ENCODE measurements around the gene EOLA1.
"Not testable (repeated sequence)": the region's sequence is repeated elsewhere in the genome, so short reads cannot be mapped to it uniquely, and the experiment has no call there.

The EOLA1 gene

GRCh38 chrX:149515954-149516602 lies 24.7 kb upstream of the EOLA1 start:
- DNase-seq = no peak

DNA sequence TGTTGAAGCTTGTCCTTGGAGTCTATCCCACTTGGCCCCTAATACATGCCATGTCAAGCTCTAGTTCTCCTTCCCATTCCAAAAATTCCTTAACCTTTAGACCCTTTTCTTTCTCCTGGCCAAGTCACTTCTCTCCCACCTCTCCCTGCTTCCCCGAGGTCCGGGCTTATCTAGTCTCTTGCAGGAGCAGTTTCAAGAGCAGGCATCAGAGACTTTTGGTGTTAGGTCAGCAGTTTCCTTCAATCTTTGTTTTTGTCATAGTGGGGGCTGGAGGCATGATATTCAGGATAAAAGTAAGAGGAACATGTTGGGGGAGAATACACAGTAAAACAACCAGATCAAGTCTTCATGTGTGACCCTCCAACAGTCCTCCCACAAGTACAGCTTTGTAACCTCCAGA lies 24.2 kb upstream of the EOLA1 start:
- DNase-seq = no peak

DNA sequence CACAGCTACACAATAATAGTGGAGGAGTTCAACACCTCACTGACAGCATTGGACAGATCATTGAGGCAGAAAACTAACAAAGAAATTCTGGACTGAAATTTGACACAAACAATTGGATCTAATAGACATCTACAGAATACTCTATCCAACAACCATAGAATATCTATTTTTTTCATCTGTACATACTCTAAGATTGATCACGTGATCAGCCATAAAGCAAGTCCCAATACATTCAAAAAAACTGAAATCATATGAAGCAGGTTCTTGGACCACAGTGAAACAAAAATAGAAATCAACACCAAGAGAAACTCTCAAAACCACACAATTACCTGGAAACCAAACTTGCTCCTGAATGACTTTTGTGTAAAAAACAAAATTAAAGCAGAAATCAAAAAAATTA lies 23.5 kb upstream of the EOLA1 start:
- DNase-seq = no peak

- no peak for DNase-seq
Observed at GRCh38 chrX:149518236-149518635, 22.6 kb upstream of the EOLA1 start.

GRCh38 chrX:149520636-149521277 lies 20.1 kb upstream of the EOLA1 start:
- DNase-seq = not testable (repeated sequence)

DNA sequence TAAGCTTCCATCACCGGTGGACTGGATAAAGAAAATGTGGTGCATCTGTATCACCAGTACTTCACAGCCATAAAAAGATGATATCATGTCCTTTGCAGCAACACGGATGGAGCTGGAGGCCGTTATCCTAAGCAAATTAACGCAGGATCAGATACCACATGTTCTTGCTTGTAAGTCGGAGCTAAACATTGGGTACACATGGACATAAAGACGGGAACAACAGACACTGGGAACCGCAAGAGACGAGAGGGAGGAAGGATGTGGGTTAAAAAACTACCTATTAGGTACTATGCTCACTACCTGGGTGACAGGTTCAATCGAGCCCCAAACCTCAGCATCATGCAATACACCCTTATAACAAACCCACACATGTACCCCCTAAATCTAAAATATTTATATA lies 19.4 kb upstream of the EOLA1 start:
- DNase-seq = no peak

- no peak for DNase-seq
Observed at GRCh38 chrX:149522916-149523315, 17.9 kb upstream of the EOLA1 start.

GRCh38 chrX:149525389-149525788 lies 15.4 kb upstream of the EOLA1 start:
- peak; percentile 21 for DNase-seq

- DNase-seq = not testable (repeated sequence)
Observed at GRCh38 chrX:149525903-149526302, 14.9 kb upstream of the EOLA1 start.

GRCh38 chrX:149526318-149527033 lies 14.3 kb upstream of the EOLA1 start:
- not testable (repeated sequence) for DNase-seq

GRCh38 chrX:149527705-149528104 lies 13.1 kb upstream of the EOLA1 start:
- DNase-seq = no peak

DNA sequence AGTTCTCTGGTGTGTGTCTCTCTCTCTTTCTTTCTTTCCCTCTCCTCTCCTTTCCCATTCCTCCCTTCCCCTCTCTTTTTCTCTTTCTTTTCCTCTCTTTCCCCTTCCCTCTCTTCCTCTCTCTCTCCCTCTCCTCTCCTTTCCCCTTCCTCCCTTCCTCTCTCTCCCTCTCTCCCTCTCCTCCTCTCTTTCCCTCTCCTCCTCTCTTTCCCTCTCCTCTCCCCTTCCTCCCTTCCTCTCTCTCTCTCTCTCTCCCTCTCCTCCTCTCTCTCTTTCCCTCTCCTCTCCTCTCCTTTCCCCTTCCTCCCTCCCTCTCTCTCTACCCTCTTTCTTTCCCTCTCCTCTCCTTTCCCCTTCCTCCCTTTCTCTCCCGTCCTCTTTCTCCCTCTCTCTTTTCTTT lies 12.4 kb upstream of the EOLA1 start:
- no peak for DNase-seq

GRCh38 chrX:149531599-149531998 lies 9.2 kb upstream of the EOLA1 start:
- DNase-seq = no peak

GRCh38 chrX:149532868-149533267 lies 7.9 kb upstream of the EOLA1 start:
- not testable (repeated sequence) for DNase-seq

GRCh38 chrX:149533999-149534398 lies 6.8 kb upstream of the EOLA1 start:
- DNase-seq = not testable (repeated sequence)

DNA sequence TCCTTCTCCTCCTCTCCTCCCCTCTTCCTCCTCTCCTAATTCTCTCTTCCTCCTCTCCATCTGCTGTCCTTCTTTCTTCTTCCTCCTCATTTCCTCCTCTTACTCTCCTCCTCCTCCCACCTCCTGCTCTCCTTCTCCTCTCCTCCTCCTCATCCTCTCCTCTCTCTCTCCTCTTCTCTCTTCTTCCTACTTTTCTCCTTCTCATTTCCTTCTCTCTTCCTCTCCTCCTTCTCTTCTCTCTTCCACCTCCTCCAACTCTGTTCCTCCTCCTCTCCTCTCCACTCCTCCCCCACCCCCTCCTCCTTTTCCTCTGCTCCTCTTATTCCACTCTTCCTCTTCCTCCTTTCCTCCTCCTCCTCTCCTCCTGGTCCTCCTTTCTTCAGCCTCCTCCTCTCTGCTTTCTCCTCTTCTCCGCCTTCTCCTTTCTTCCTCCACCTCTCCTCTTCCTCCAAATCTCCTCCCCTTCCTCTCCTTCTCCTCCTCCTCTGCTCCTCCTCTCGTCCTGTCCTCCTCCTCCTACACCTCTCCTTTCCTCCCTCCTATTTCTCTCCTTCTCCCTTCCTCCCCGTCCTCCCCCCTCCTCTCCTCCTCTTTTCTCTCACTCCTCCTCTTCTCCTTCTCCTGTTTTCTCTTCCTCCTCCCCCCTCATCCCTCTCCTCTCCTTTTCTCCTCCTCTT lies 5.7 kb upstream of the EOLA1 start:
- DNase-seq = not testable (repeated sequence)

DNA sequence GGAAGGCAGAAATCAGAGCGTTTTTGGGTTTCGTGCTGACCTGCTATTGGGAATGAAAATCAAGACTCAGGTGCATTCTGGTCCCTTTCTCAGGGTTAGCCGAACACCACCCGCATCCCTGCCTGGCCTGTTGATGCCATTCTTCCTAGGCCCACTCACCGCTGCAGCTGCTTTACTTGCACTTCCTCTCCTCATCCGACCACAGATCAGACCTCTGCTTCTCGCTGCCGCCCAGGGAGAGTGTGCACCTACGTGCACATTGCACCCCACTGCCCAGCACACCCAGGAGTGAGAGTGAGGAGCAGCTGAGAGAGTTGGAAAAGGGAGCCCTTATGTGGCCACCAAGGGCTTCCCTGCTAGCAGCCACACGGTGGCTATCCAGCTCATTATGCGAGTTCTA lies 3.3 kb upstream of the EOLA1 start:
- DNase-seq = not testable (repeated sequence)

DNA sequence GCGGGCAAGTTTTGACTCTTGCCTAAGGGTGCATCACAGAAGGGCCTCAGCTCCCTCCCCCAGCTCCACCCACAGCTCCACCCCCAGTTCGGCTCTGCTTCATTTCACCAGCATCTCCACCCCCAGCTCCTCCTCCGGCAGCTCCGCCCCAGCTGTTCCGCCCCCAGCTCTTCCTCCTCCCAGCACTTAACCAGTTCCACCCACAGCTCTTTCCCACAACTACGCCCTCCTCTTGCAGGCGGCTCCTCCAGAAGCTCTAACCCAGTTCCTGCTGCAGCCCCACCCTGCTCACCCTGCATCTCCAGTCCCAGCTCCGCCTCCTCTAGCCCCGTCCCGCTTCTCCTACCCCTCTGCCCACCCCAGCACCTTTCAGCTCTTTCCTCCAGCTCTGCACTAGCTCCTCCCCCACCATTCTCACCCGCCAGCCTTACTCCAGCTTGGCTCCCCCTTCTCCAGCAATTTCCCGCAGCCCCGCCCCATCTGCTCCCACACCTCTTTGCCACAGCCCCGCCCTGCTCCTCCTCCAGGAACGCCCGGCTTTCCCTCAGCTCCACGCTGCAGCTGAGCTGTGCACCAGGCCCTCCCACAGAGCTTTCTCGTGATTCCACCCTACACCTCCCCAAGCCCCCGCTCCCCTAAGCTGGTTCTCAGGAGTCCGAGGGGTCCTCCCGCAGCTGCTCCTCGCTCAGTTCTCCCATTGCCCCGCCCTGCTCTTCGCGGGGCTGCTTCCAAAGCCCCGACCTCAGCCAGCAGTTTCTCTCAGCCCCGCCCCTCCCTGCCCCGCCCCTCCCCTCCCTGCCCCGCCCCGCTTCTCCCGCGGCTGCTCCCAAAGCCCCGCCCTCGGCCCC lies 1.3 kb upstream of the EOLA1 start:
- peak; percentile 38 for DNase-seq

GRCh38 chrX:149540131-149540620 lies 636 bp upstream of the EOLA1 start:
- no peak for DNase-seq

- no peak for DNase-seq
Observed at GRCh38 chrX:149541521-149542047, 772 bp downstream of the EOLA1 start.

- DNase-seq = not testable (repeated sequence)
Observed at GRCh38 chrX:149545545-149546543, 5.0 kb downstream of the EOLA1 start.

Data from SHP77 treated with DMSO at 0.1 percent for 48 hours (cell line).